ENCODE measurements around the gene ATP1A1.

DNA sequence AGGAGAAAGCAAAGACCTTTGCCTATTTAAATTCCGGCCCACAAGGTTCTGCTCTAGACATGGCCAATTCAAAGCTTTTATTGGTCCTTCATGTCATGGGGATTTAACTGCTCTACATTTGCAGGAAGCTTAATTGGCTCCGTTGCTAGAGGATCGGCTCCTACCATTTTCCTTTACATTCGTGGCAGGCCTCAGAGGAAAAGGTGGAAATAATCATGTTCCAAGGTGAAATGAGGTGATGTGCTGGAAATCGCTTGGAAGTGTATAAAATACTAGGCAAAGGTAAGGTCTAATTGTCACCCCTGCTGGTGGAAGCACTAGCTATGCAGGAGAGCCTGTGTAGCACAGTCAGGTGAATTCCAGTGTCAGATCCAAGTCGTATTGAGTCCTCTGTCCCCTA lies 55.5 kb downstream of the ATP1A1 start:
- TF ChIP-seq, protein P1, sequence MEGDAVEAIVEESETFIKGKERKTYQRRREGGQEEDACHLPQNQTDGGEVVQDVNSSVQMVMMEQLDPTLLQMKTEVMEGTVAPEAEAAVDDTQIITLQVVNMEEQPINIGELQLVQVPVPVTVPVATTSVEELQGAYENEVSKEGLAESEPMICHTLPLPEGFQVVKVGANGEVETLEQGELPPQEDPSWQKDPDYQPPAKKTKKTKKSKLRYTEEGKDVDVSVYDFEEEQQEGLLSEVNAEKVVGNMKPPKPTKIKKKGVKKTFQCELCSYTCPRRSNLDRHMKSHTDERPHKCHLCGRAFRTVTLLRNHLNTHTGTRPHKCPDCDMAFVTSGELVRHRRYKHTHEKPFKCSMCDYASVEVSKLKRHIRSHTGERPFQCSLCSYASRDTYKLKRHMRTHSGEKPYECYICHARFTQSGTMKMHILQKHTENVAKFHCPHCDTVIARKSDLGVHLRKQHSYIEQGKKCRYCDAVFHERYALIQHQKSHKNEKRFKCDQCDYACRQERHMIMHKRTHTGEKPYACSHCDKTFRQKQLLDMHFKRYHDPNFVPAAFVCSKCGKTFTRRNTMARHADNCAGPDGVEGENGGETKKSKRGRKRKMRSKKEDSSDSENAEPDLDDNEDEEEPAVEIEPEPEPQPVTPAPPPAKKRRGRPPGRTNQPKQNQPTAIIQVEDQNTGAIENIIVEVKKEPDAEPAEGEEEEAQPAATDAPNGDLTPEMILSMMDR (conservative IDR thresholded peaks at IDR 0.05 in 1 of 2, IDR thresholded peaks at IDR 0.05 in 1 of 2; ENCODE audit: low read depth in 1 of 2, low read length in 2 of 2): no peak
- TF ChIP-seq EZH2 (IDR thresholded peaks at IDR 0.05; ENCODE audit: low read length, missing control alignments): no peak
